Parathyroid adenoma (tissue), 2 donors: ENCODE measurements around the gene CHRDL2.

Experiments
- H2AFZ ChIP-seq: fragments of 300-600 bp; sonication (generic); one replicate; pipeline ENCODE4 v1.7.0; 2017; ENCODE audit warnings: antibody characterized with exemption, mild to moderate bottlenecking
- H3K27ac ChIP-seq: fragments of 300-600 bp; sonication (generic); one replicate; pipeline ENCODE4 v1.7.0; 2017
- H3K27me3 ChIP-seq: fragments of 300-600 bp; sonication (generic); one replicate; pipeline ENCODE4 v1.7.0; 2017; ENCODE audit warnings: low read length; ENCODE audit not compliant: control insufficient read depth, insufficient read depth
- H3K36me3 ChIP-seq: fragments of 300-600 bp; sonication (generic); one replicate; pipeline ENCODE4 v1.7.0; 2017; ENCODE audit warnings: low read length; ENCODE audit not compliant: control insufficient read depth, insufficient read depth
- H3K4me1 ChIP-seq: fragments of 300-600 bp; sonication (generic); one replicate; pipeline ENCODE4 v1.7.0; 2017; ENCODE audit warnings: control low read depth
- H3K4me2 ChIP-seq: fragments of 300-600 bp; sonication (generic); one replicate; pipeline ENCODE4 v1.7.0; 2017; ENCODE audit warnings: low read length
- H3K4me3 ChIP-seq: fragments of 300-600 bp; sonication (generic); one replicate; pipeline ENCODE4 v1.7.0; 2017; ENCODE audit warnings: low read depth, low read length
- H3K79me2 ChIP-seq: fragments of 300-600 bp; sonication (generic); one replicate; pipeline ENCODE4 v1.7.0; 2017; ENCODE audit warnings: control low read depth
- H3K9ac ChIP-seq: fragments of 300-600 bp; sonication (generic); one replicate; pipeline ENCODE4 v1.7.0; 2017; ENCODE audit warnings: mild to moderate bottlenecking
- H3K9me3 ChIP-seq: fragments of 300-600 bp; sonication (generic); one replicate; pipeline ENCODE4 v1.7.0; 2017; ENCODE audit warnings: low read length; ENCODE audit not compliant: control insufficient read depth
- CTCF ChIP-seq: fragments of 300-600 bp; sonication (generic); IDR thresholded peaks from one replicate; pipeline ENCODE4 v1.7.0; 2017; ENCODE audit warnings: antibody characterized with exemption, mild to moderate bottlenecking
- donor health status: primary hyperparathyroidism.

Gene CHRDL2

GRCh38 chr11:74777038-74777437 is 45.8 kb upstream of the CHRDL2 start:
- Histone ChIP-seq H3K27me3 (no peaks in the 10 kb centered on the region), H3K36me3 (no peaks in the 10 kb centered on the region), H3K4me1 (no peaks in the 10 kb centered on the region), H3K79me2 (peaks cover 12% of the 10 kb centered on the region), H3K4me2 (no peak overlapping the region), H3K4me3 (no peak overlapping the region), H3K9me3 (no peaks in the 10 kb centered on the region), H3K9ac (no peak overlapping the region), H2AFZ (no peak overlapping the region), H3K27ac (no peak overlapping the region)
- TF ChIP-seq CTCF = no peak

- Histone ChIP-seq H3K79me2 (peaks cover 12% of the 10 kb centered on the region), H2AFZ (no peak overlapping the region), H3K27me3 (no peaks in the 10 kb centered on the region), H3K9ac (no peak overlapping the region), H3K4me3 (no peak overlapping the region), H3K9me3 (no peaks in the 10 kb centered on the region), H3K27ac (no peak overlapping the region), H3K4me2 (no peak overlapping the region), H3K36me3 (no peaks in the 10 kb centered on the region), H3K4me1 (no peaks in the 10 kb centered on the region)
- TF ChIP-seq CTCF = no peak
These were observed 45.3 kb upstream of the CHRDL2 start for GRCh38 chr11:74776546-74776945.

DNA sequence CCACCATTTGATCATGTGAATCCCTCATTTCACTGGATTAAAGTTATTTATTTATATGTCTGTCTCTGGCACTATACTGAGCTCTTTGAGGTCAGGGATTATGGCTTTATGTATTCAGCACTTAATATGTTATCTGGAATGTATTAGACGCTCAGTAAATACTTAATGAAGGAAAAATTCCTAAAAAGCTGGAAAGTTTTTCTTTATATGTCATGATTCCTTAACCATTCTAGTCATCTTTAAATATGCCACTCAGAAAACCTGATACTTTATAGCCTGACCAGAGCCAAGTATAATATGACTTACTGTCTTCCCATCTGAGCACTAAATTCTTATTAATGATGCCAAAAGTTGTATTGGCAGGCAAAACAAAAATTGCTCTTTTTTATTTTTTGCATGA is 44.5 kb upstream of the CHRDL2 start:
- H3K9me3 ChIP-seq = no peaks in the 10 kb centered on the region
- no peak overlapping the region for H2AFZ ChIP-seq
- no peaks in the 10 kb centered on the region for H3K4me1 ChIP-seq
- H3K27me3 ChIP-seq = no peaks in the 10 kb centered on the region
- no peaks in the 10 kb centered on the region for H3K36me3 ChIP-seq
- no peak overlapping the region for H3K4me2 ChIP-seq
- no peak for TF ChIP-seq CTCF
- H3K9ac ChIP-seq = no peak overlapping the region
- peaks cover 14% of the 10 kb centered on the region for H3K79me2 ChIP-seq
- no peak overlapping the region for H3K4me3 ChIP-seq
- H3K27ac ChIP-seq = no peak overlapping the region

DNA sequence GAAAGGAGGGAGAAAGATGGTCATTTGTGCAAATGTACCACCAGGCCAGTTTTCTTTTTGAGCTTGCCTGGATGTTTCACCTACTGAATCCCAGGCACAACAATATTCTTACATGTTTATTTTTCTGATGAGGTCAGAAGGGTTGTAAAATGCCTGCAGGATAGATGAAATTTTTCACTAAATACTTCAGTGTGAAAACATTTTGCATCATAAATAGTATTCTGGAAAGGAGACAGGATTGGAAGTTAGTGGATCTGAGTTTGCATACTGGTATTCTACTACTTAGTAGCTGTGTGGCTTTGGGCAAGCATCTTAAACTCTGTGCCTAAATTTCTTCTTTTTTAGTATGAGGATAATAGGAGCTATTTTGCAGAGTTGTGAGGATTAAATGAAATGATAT is 42.2 kb upstream of the CHRDL2 start:
- Histone ChIP-seq H3K9me3 (no peaks in the 10 kb centered on the region), H3K4me1 (no peaks in the 10 kb centered on the region), H3K4me3 (no peak overlapping the region), H3K79me2 (peaks cover 10% of the 10 kb centered on the region), H3K4me2 (no peak overlapping the region), H3K9ac (no peak overlapping the region), H3K27me3 (no peaks in the 10 kb centered on the region), H2AFZ (no peak overlapping the region), H3K36me3 (no peaks in the 10 kb centered on the region), H3K27ac (no peak overlapping the region)
- TF ChIP-seq CTCF = no peak

DNA sequence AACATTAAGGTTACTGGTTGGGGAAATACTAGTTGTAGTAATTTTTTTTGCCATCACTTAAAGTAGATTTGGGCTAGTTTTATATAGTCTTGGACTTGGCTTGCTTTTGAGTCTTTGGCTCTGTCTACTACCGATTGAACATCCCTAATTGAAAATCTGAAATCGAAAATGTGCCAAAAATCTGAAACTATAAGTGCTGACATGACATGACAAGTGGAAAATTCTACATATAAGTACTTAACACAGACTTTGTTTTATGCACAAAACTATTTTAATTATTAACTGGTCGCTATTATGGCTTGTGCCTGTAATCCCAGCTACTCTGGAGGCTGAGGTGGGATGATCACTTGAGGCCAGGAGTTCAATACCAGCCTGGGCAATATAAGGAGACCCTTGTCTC is 39.9 kb upstream of the CHRDL2 start:
- H3K4me1 ChIP-seq = no peaks in the 10 kb centered on the region
- H3K79me2 ChIP-seq = peaks cover 5% of the 10 kb centered on the region

More for the DNA sequence above, 39.9 kb upstream of the CHRDL2 start:
- no peak overlapping the region for H3K9ac ChIP-seq
- no peak overlapping the region for H3K4me3 ChIP-seq
- no peaks in the 10 kb centered on the region for H3K36me3 ChIP-seq
- H3K27me3 ChIP-seq = no peaks in the 10 kb centered on the region
- no peak overlapping the region for H2AFZ ChIP-seq
- H3K27ac ChIP-seq = no peak overlapping the region
- no peaks in the 10 kb centered on the region for H3K9me3 ChIP-seq
- H3K4me2 ChIP-seq = no peak overlapping the region
- TF ChIP-seq CTCF = no peak
